ENCODE data around the gene AGR3. TPM values are rescaled to one million over a fixed set of nuclear protein-coding genes. Genes with fewer than 3 reads are reported as not detected.
A peak's percentile ranks its signal among the peaks of the same experiment; 100 is the strongest.

AGR3 gene
- total RNA-seq, 1 experiment from 2014 or later, result 1.2 TPM

DNA sequence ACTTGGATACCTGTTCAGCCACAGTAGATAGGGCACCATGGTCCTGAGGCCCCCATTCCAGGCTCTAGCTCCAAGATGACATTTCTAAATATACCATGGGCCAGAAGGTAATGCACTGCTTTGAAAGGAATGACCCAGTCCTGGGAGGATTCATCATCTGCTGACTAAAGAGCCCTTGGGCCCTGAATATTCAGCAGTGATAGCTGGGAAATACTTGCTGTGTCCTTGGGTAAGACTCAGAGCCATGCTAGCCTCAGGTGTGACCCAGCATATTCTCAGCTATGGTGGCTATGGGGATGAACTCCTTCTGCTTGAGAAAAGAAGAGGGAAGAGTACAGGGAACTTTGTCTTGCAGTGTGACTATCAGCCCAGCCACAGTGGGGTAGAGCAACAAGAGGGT lies 55.7 kb downstream of the AGR3 start:
- Mint-ChIP-seq H3K4me1 (ENCODE audit: low read depth, unreplicated experiment) (peaks cover 13% of the 10 kb centered on the region), H3K36me3 (ENCODE audit: insufficient read depth, unreplicated experiment) (no peaks in the 10 kb centered on the region), H3K4me3 (ENCODE audit: unreplicated experiment) (no peak overlapping the region), H3K27me3 (ENCODE audit: insufficient read depth, unreplicated experiment) (no peaks in the 10 kb centered on the region), H3K9me3 (ENCODE audit: unreplicated experiment) (peaks cover 33% of the 10 kb centered on the region), H3K27ac (ENCODE audit: unreplicated experiment) (no peak overlapping the region)
- ChIA-PET CTCF (no interaction called here), POLR2A (no interaction called here)
- TF ChIP-seq, protein P1, sequence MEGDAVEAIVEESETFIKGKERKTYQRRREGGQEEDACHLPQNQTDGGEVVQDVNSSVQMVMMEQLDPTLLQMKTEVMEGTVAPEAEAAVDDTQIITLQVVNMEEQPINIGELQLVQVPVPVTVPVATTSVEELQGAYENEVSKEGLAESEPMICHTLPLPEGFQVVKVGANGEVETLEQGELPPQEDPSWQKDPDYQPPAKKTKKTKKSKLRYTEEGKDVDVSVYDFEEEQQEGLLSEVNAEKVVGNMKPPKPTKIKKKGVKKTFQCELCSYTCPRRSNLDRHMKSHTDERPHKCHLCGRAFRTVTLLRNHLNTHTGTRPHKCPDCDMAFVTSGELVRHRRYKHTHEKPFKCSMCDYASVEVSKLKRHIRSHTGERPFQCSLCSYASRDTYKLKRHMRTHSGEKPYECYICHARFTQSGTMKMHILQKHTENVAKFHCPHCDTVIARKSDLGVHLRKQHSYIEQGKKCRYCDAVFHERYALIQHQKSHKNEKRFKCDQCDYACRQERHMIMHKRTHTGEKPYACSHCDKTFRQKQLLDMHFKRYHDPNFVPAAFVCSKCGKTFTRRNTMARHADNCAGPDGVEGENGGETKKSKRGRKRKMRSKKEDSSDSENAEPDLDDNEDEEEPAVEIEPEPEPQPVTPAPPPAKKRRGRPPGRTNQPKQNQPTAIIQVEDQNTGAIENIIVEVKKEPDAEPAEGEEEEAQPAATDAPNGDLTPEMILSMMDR (IDR thresholded peaks at IDR 0.05; ENCODE audit: insufficient read depth in 1 of 2, low read depth in 1 of 2, low read length in 1 of 2, severe bottlenecking in 1 of 2, unreplicated experiment in 1 of 2), result no peak
- H3K27me3 ChIP-seq (replicated peaks; ENCODE audit: control insufficient read depth, insufficient read depth, low read length), result no peaks in the 10 kb centered on the region
- H3K4me1 ChIP-seq, result peaks cover 12% of the 10 kb centered on the region
- no peak overlapping the region for H3K4me3 ChIP-seq (ENCODE audit: low read depth, low read length)
- DNase-seq, result no peak
- no TSS peak for BruUV-seq (replicated peaks)
- intact Hi-C loops (cut with micrococcal nuclease; ENCODE audit: unreplicated experiment), result no loop called here
- H3K9me3 ChIP-seq, result peaks cover 7% of the 10 kb centered on the region
- no peaks in the 10 kb centered on the region for H3K36me3 ChIP-seq (ENCODE audit: control insufficient read depth, insufficient read depth, low read length)

DNA sequence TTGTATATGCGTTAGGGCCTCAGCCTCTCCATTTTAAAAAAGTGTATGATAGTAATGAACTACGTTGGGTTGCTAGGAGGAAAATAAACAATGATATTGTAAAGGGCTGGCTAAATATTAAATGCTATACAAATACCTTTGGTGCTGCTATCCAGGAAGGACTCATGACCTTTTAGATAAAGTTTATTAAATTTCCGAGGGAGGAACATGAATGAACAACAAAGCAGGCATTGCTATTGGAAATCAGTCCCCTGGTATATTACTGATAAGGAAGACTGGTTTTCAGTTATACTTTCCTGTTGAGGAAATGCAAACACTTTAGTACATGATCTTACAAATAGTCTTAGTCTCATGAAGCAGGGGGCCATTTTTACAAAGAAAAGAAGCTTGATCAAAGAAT lies 59.8 kb downstream of the AGR3 start:
- Histone ChIP-seq H3K36me3 (ENCODE audit: control insufficient read depth, insufficient read depth, low read length) (no peaks in the 10 kb centered on the region), H3K4me3 (ENCODE audit: low read depth, low read length) (no peak overlapping the region), H3K4me1 (peaks cover 17% of the 10 kb centered on the region), H3K27me3 (replicated peaks; ENCODE audit: control insufficient read depth, insufficient read depth, low read length) (no peaks in the 10 kb centered on the region), H3K9me3 (no peaks in the 10 kb centered on the region; the same call in 1 of the 2 replicates)
- peak overlapping the region; percentile 71 for H3K27ac Mint-ChIP-seq (ENCODE audit: unreplicated experiment)
- TF ChIP-seq, protein P1 (IDR thresholded peaks at IDR 0.05; ENCODE audit: insufficient read depth in 1 of 2, low read depth in 1 of 2, low read length in 1 of 2, severe bottlenecking in 1 of 2, unreplicated experiment in 1 of 2), result no peak
- CTCF ChIA-PET, result no interaction called here
- POLR2A ChIA-PET, result interaction anchor here (0.5 kb wide), 1 partner anchor 25 kb away, joined by 3 read pairs; no protein-coding TSS in a partner anchor
- intact Hi-C loops (cut with micrococcal nuclease; ENCODE audit: unreplicated experiment), result loop anchor here (1.0 to 2.0 kb wide), 2 partner anchors 17 to 25 kb away; no protein-coding TSS in a partner anchor
- no TSS peak for BruUV-seq (replicated peaks)
- H3K27me3 Mint-ChIP-seq (ENCODE audit: insufficient read depth, unreplicated experiment), result no peaks in the 10 kb centered on the region
- H3K9me3 Mint-ChIP-seq (ENCODE audit: unreplicated experiment), result peaks cover 3% of the 10 kb centered on the region
- no peak overlapping the region for H3K4me3 Mint-ChIP-seq (ENCODE audit: unreplicated experiment)
- no peak for DNase-seq
- peaks cover 26% of the 10 kb centered on the region for H3K4me1 Mint-ChIP-seq (ENCODE audit: low read depth, unreplicated experiment)
- H3K36me3 Mint-ChIP-seq (ENCODE audit: insufficient read depth, unreplicated experiment), result no peaks in the 10 kb centered on the region

GRCh38 chr7:16818732-16819131 lies 63.1 kb downstream of the AGR3 start:
- intact Hi-C loops (cut with micrococcal nuclease; ENCODE audit: unreplicated experiment), result no loop called here
- peaks cover 44% of the 10 kb centered on the region for H3K4me1 Mint-ChIP-seq (ENCODE audit: low read depth, unreplicated experiment)
- no TSS peak for BruUV-seq (replicated peaks)
- no peaks in the 10 kb centered on the region for H3K36me3 Mint-ChIP-seq (ENCODE audit: insufficient read depth, unreplicated experiment)
- CTCF ChIA-PET, result no interaction called here
- H3K4me3 ChIP-seq (ENCODE audit: low read depth, low read length), result no peak overlapping the region
- no peaks in the 10 kb centered on the region; the same call in 1 of the 2 replicates for H3K9me3 ChIP-seq
- H3K4me3 Mint-ChIP-seq (ENCODE audit: unreplicated experiment), result no peak overlapping the region
- DNase-seq, result no peak
- H3K9me3 Mint-ChIP-seq (ENCODE audit: unreplicated experiment), result no peaks in the 10 kb centered on the region
- H3K27me3 Mint-ChIP-seq (ENCODE audit: insufficient read depth, unreplicated experiment), result no peaks in the 10 kb centered on the region
- H3K27me3 ChIP-seq (replicated peaks; ENCODE audit: control insufficient read depth, insufficient read depth, low read length), result no peaks in the 10 kb centered on the region
- no peak overlapping the region for H3K27ac Mint-ChIP-seq (ENCODE audit: unreplicated experiment)
- peaks cover 17% of the 10 kb centered on the region for H3K4me1 ChIP-seq
- POLR2A ChIA-PET, result no interaction called here
- H3K36me3 ChIP-seq (ENCODE audit: control insufficient read depth, insufficient read depth, low read length), result no peaks in the 10 kb centered on the region
- TF ChIP-seq, protein P1 (IDR thresholded peaks at IDR 0.05; ENCODE audit: insufficient read depth in 1 of 2, low read depth in 1 of 2, low read length in 1 of 2, severe bottlenecking in 1 of 2, unreplicated experiment in 1 of 2), result no peak
